ENCODE measurements around the gene RITA1. TPM values are rescaled to one million over a fixed set of nuclear protein-coding genes. Genes with fewer than 3 reads are reported as not detected.

Gene RITA1
- total RNA-seq, 1 donor from 2014 or later, result 18.2 TPM

DNA sequence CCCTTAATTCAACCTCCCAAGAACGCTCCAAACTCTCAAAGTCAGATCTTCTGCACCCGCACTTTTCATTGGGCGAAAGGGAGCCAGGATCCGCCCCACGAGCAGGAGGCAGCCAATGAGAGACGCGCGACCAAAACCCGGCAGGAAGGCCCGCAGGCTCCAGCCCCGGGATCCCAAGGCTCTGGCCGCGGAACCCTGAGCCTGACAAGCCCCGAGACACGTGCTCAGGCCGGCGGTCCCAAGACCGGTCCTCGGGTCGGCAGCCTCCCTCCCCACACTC lies 681 bp upstream of the RITA1 start:
- Mint-ChIP-seq H3K4me3 (peak overlapping the region; percentile 93), H3K27ac (peak overlapping the region; percentile 94), H3K9me3 (no peaks in the 10 kb centered on the region), H3K36me3 (ENCODE audit: low read depth) (peaks cover 37% of the 10 kb centered on the region), H3K27me3 (no peaks in the 10 kb centered on the region), H3K4me1 (peaks cover 39% of the 10 kb centered on the region)
- ATAC-seq (ENCODE audit: low read depth) (peak; percentile 83), DNase-seq (peak; percentile 82)
- ChIA-PET CTCF (interaction anchor here (1.6 to 1.7 kb wide), 3 partner anchors 10 to 49 kb away, joined by 4 to 8 read pairs (median 7); no protein-coding TSS in a partner anchor), POLR2A (interaction anchor here (0.6 to 3.9 kb wide), 17 partner anchors 11 to 206 kb away, joined by 3 to 92 read pairs (median 4); partner anchors contain the start of genes OAS2 and TPCN1)
- TF ChIP-seq CTCF (IDR thresholded peaks at IDR 0.05), result no peak
- intact Hi-C loops (cut with micrococcal nuclease), result loop anchor here (1.0 kb wide), 7 partner anchors 23 to 173 kb away; partner anchors contain the start of genes PLBD2, SLC8B1 and TPCN1

DNA sequence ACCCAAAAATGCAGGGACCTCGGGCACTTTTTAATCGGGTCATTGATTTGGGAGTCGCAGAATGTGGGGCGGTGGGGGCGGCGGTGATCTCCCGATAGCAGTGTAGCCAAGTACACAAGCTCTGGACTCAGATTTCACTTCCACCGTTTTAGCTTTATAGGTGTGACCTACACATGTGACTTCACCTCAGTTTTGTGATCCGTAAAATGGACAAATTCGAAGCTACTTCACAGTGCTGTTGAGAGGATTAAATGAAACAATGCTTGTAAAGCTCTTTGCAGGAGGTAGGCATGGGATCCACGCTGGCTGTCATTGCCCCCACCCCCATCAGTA lies 478 bp downstream of the RITA1 start:
- H3K27me3 Mint-ChIP-seq, result no peaks in the 10 kb centered on the region
- H3K9me3 Mint-ChIP-seq, result no peaks in the 10 kb centered on the region
- DNase-seq (no peak), ATAC-seq (ENCODE audit: low read depth) (no peak)
- H3K27ac Mint-ChIP-seq, result peak overlapping the region; percentile 94
- H3K4me3 Mint-ChIP-seq, result peak overlapping the region; percentile 93
- POLR2A ChIA-PET, result interaction anchor here (0.6 to 3.9 kb wide), 12 partner anchors 10 to 208 kb away, joined by 3 to 92 read pairs (median 12); partner anchors contain the start of genes OAS2 and TPCN1
- peaks cover 39% of the 10 kb centered on the region for H3K4me1 Mint-ChIP-seq
- CTCF ChIA-PET, result interaction anchor here (1.6 to 1.7 kb wide), 3 partner anchors 9 to 47 kb away, joined by 4 to 8 read pairs (median 7); no protein-coding TSS in a partner anchor
- peaks cover 35% of the 10 kb centered on the region for H3K36me3 Mint-ChIP-seq (ENCODE audit: low read depth)
- intact Hi-C loops (cut with micrococcal nuclease), result no loop called here
- no peak for TF ChIP-seq CTCF (IDR thresholded peaks at IDR 0.05)

DNA sequence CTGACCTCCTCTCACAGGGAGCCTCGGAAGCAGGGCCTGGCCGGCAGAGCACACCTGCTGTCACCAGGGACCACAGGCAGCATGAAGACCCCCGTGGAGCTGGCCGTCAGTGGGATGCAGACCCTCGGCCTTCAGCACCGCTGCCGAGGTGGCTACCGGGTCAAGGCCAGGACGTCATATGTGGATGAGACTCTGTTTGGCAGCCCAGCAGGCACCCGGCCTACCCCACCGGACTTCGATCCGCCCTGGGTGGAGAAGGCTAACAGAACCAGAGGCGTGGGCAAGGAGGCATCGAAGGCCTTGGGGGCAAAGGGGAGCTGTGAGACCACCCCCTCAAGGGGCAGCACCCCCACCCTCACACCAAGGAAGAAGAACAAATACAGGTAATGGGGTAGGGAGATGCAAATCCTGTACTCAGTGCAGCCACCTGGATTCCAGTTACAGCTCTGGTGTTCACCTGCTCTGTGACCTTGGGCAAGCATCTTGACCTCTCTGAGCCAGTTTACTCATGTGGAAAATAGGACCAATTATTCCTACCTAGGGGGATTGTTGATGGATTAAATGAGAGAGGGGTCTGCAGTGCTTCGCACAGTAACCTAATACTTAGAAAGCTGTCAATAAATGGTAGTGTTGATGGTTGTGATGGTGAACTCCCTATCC lies 1.3 kb downstream of the RITA1 start:
- Mint-ChIP-seq H3K4me3 (peak overlapping the region; percentile 93), H3K4me1 (peaks cover 39% of the 10 kb centered on the region), H3K27me3 (no peaks in the 10 kb centered on the region), H3K9me3 (no peaks in the 10 kb centered on the region), H3K36me3 (ENCODE audit: low read depth) (peaks cover 40% of the 10 kb centered on the region), H3K27ac (peak overlapping the region; percentile 94)
- CTCF ChIA-PET, result interaction anchor here (0.8 to 1.7 kb wide), 4 partner anchors 12 to 239 kb away, joined by 3 to 8 read pairs (median 5); no protein-coding TSS in a partner anchor
- no peak for TF ChIP-seq CTCF (IDR thresholded peaks at IDR 0.05)
- intact Hi-C loops (cut with micrococcal nuclease), result no loop called here
- no peak for ATAC-seq (ENCODE audit: low read depth)
- POLR2A ChIA-PET, result interaction anchor here (0.7 to 3.9 kb wide), 9 partner anchors 10 to 223 kb away, joined by 3 to 92 read pairs (median 18); partner anchors contain the start of gene TPCN1
- no peak for DNase-seq

GRCh38 chr12:113189361-113189760 lies 3.8 kb downstream of the RITA1 start:
- Mint-ChIP-seq H3K4me3 (no peak overlapping the region), H3K9me3 (no peaks in the 10 kb centered on the region), H3K36me3 (ENCODE audit: low read depth) (peaks cover 47% of the 10 kb centered on the region), H3K27ac (no peak overlapping the region), H3K4me1 (peaks cover 23% of the 10 kb centered on the region), H3K27me3 (no peaks in the 10 kb centered on the region)
- TF ChIP-seq CTCF (IDR thresholded peaks at IDR 0.05), result no peak
- ChIA-PET POLR2A (interaction anchor here (0.6 to 1.0 kb wide), 5 partner anchors 31 to 287 kb away, joined by 3 to 9 read pairs (median 5); no protein-coding TSS in a partner anchor), CTCF (no interaction called here)
- DNase-seq (no peak), ATAC-seq (ENCODE audit: low read depth) (no peak)
- intact Hi-C loops (cut with micrococcal nuclease), result no loop called here

DNA sequence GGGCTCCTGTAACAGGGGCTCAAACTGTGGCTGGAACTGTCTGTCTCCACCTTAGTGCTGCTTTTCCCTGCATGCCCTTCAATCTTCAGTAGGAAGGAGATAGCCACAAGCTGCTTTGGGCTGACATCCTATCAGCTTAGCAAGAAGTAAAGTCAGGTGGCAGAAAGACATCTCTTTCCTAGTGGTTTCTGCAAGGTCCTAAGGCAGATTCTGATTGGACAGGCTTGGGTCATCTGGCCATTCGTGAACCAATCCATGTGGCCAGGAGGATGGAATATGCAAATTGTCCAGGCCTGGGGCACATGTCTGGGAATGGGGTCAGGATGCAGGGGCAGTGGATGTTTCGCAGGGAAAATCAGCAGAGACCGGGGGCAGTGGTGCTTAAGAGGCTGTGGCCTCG lies 5.2 kb downstream of the RITA1 start:
- no peak overlapping the region for H3K27ac Mint-ChIP-seq
- ChIA-PET POLR2A (interaction anchor here (0.5 kb wide), 1 partner anchor 71 kb away, joined by 6 read pairs; no protein-coding TSS in a partner anchor), CTCF (no interaction called here)
- no peaks in the 10 kb centered on the region for H3K27me3 Mint-ChIP-seq
- peaks cover 18% of the 10 kb centered on the region for H3K4me1 Mint-ChIP-seq
- ATAC-seq (ENCODE audit: low read depth) (no peak), DNase-seq (no peak)
- H3K36me3 Mint-ChIP-seq (ENCODE audit: low read depth), result peaks cover 43% of the 10 kb centered on the region
- intact Hi-C loops (cut with micrococcal nuclease), result no loop called here
- no peaks in the 10 kb centered on the region for H3K9me3 Mint-ChIP-seq
- no peak for TF ChIP-seq CTCF (IDR thresholded peaks at IDR 0.05)
- H3K4me3 Mint-ChIP-seq, result no peak overlapping the region

Measured in activated B cell treated with CpG ODN at 0.5 μM for 24 hours (primary cell).